HG03460 (cell line): ENCODE data around the gene STARD3NL.
A peak's percentile ranks its signal among the peaks of the same experiment; 100 is the strongest.

ENCODE experiments used
- ATAC-seq: cut with Tn5 transposase; IDR thresholded peaks from one replicate; pipeline ENCODE4 v1.9.1; 2021; ENCODE audit not compliant: unreplicated experiment

Gene STARD3NL

GRCh38 chr7:38182450-38182849 lies 4.4 kb downstream of the STARD3NL start:
- no peak for ATAC-seq

- no peak for ATAC-seq
Measured at GRCh38 chr7:38185395-38186307, 7.6 kb downstream of the STARD3NL start.

GRCh38 chr7:38186593-38187314 lies 8.7 kb downstream of the STARD3NL start:
- no peak for ATAC-seq

GRCh38 chr7:38187794-38188440 lies 9.9 kb downstream of the STARD3NL start:
- ATAC-seq: peak; percentile 91

- no peak for ATAC-seq
Measured at GRCh38 chr7:38189231-38189938, 11.3 kb downstream of the STARD3NL start.

GRCh38 chr7:38190011-38190410 lies 12.0 kb downstream of the STARD3NL start:
- no peak for ATAC-seq

GRCh38 chr7:38191791-38192190 lies 13.7 kb downstream of the STARD3NL start:
- ATAC-seq: no peak

GRCh38 chr7:38192327-38192726 lies 14.3 kb downstream of the STARD3NL start:
- no peak for ATAC-seq

GRCh38 chr7:38195804-38196595 lies 18.0 kb downstream of the STARD3NL start:
- ATAC-seq: no peak

- no peak for ATAC-seq
Measured at GRCh38 chr7:38198366-38198765, 20.3 kb downstream of the STARD3NL start.

- ATAC-seq: no peak
Measured at GRCh38 chr7:38199154-38199553, 21.1 kb downstream of the STARD3NL start.

- no peak for ATAC-seq
Measured at GRCh38 chr7:38199782-38200181, 21.7 kb downstream of the STARD3NL start.

GRCh38 chr7:38206071-38206470 lies 28.0 kb downstream of the STARD3NL start:
- no peak for ATAC-seq

- no peak for ATAC-seq
Measured at GRCh38 chr7:38207843-38208242, 29.8 kb downstream of the STARD3NL start.

- no peak for ATAC-seq
Measured at GRCh38 chr7:38211486-38211885, 33.4 kb downstream of the STARD3NL start.

- no peak for ATAC-seq
Measured at GRCh38 chr7:38211940-38212339, 33.9 kb downstream of the STARD3NL start.

GRCh38 chr7:38215115-38215514 lies 37.1 kb downstream of the STARD3NL start:
- no peak for ATAC-seq

GRCh38 chr7:38215735-38216670 lies 38.0 kb downstream of the STARD3NL start:
- ATAC-seq: peak; percentile 90

GRCh38 chr7:38217672-38218071 lies 39.6 kb downstream of the STARD3NL start:
- ATAC-seq: no peak
